Measurements from ENCODE around the gene GZMA.

GZMA gene

GRCh38 chr5:55113327-55113726 lies 10.9 kb downstream of the GZMA start:
- DNase-seq: no peak

- DNase-seq: no peak
Measured at GRCh38 chr5:55114061-55114460, 11.6 kb downstream of the GZMA start.

GRCh38 chr5:55123365-55123764 lies 20.9 kb downstream of the GZMA start:
- no peak for DNase-seq

- no peak for DNase-seq
Measured at GRCh38 chr5:55134053-55134722, 31.7 kb downstream of the GZMA start.

GRCh38 chr5:55136521-55136920 lies 34.1 kb downstream of the GZMA start:
- DNase-seq: no peak

- DNase-seq: no peak
Measured at GRCh38 chr5:55140908-55141665, 38.6 kb downstream of the GZMA start.

- DNase-seq: no peak
Measured at GRCh38 chr5:55141945-55142690, 39.7 kb downstream of the GZMA start.

GRCh38 chr5:55143624-55144023 lies 41.2 kb downstream of the GZMA start:
- no peak for DNase-seq

GRCh38 chr5:55146080-55146479 lies 43.6 kb downstream of the GZMA start:
- DNase-seq: no peak

- DNase-seq: peak; percentile 67
Measured at GRCh38 chr5:55146543-55147151, 44.2 kb downstream of the GZMA start.

- DNase-seq: no peak
Measured at GRCh38 chr5:55149308-55149795, 46.9 kb downstream of the GZMA start.

GRCh38 chr5:55151923-55152842 lies 49.7 kb downstream of the GZMA start:
- DNase-seq: no peak

- no peak for DNase-seq
Measured at GRCh38 chr5:55154873-55155272, 52.4 kb downstream of the GZMA start.
